Kidney (tissue), 14 donors: ENCODE data around the gene DEPDC5. TPM values are rescaled to one million over a fixed set of nuclear protein-coding genes. Genes with fewer than 3 reads are reported as not detected.
"Not testable (repeated sequence)": the region's sequence is repeated elsewhere in the genome, so short reads cannot be mapped to it uniquely, and the experiment has no call there.

ENCODE experiments used
- DNase-seq, 5 donors: peaks; one replicate each; pipeline ENCODE4 v3.0.0-alpha.2; 2013 to 2020
- FAIRE-seq: peaks from 2 replicates; lab custom pipeline; 2012; peaks lifted over from hg19 to GRCh38; lab: Jason Lieb, UNC
- H3K27ac ChIP-seq, 2 donors: one replicate each; pipeline ENCODE4 v1.7.0; 2013; ENCODE audit warnings: low read depth in 2 of 2, low read length in 2 of 2, inconsistent platforms in 1 of 2
- H3K27me3 ChIP-seq: one replicate; pipeline ENCODE4 v1.7.1; 2013; ENCODE audit warnings: low read length, inconsistent platforms; ENCODE audit not compliant: control insufficient read depth, insufficient read depth
- H3K36me3 ChIP-seq, 3 donors: one replicate each; pipeline versions ENCODE4 v1.7.0 to v1.7.1; 2013; ENCODE audit warnings: low read length in 3 of 3, control low read depth in 1 of 3, inconsistent platforms in 1 of 3; ENCODE audit not compliant: insufficient read depth in 3 of 3, control insufficient read depth in 2 of 3
- H3K4me1 ChIP-seq, 3 donors: one replicate each; pipeline versions ENCODE4 v1.7.0 to v1.7.1; 2013; ENCODE audit warnings: low read length in 3 of 3, inconsistent platforms in 1 of 3, low read depth in 1 of 3; ENCODE audit not compliant: control insufficient read depth in 2 of 3, insufficient read depth in 2 of 3
- H3K4me3 ChIP-seq, 3 donors: one replicate each; pipeline versions ENCODE4 v1.7.0 to v1.8.1; 2013; ENCODE audit warnings: low read length in 3 of 3, control low read depth in 1 of 3, inconsistent platforms in 1 of 3
- H3K9ac ChIP-seq, 3 donors: one replicate each; pipeline versions ENCODE4 v1.7.0 to v1.7.1; 2013; ENCODE audit warnings: low read length in 3 of 3, control low read depth in 1 of 3, inconsistent platforms in 1 of 3
- H3K9me3 ChIP-seq, 3 donors: one replicate each; pipeline versions ENCODE4 v1.7.0 to v1.7.1; 2013; ENCODE audit warnings: low read length in 3 of 3, control low read depth in 1 of 3, inconsistent platforms in 1 of 3; ENCODE audit not compliant: control insufficient read depth in 2 of 3, insufficient read depth in 1 of 3
- CTCF ChIP-seq: IDR thresholded peaks from 3 replicates; pipeline ENCODE4 v1.5.1; 2012; ENCODE audit warnings: mild to moderate bottlenecking, moderate library complexity, borderline replicate concordance; ENCODE audit not compliant: insufficient read depth; ENCODE audit errors: extremely low read depth
- intact Hi-C: fragments of 100-400 bp; cut with DNase I; formaldehyde crosslinking; loops from one replicate; pipeline ENCODE4 v1.11.1; 2022
- polyA plus RNA-seq: library from polyadenylated mRNA; stranded (reverse); fragments of 350-450 nt; fragmentation: Illumina TruSeq; extraction: RNeasy Lipid Tissue Mini Kit (QIAGEN cat#74804); gene quantifications from one replicate; pipeline ENCODE4 v1.2.3, GENCODE V29; 2014; ENCODE audit warnings: low read depth, low replicate concordance; ENCODE audit not compliant: insufficient read depth
- total RNA-seq: library from RNA; stranded (reverse); fragmentation: NEBNext Ultra II Directional; extraction: Animal tissue kit (Norgen Biotek cat#: 25700); gene quantifications from one replicate; pipeline ENCODE4 v1.2.1, GENCODE V29; 2021
- donor health status: control.
- donor health status: control.
- donor health status: control.
- donor health status: control.
- donor health status: control.
- donor health status: DM: yes; HTN: yes; CAD: no.
- donor health status: Normal renal cell carcinoma (clear cell type).

DEPDC5 gene
- total and polyA plus RNA-seq, 2 donors from 2014 or later: 12.1 to 27.3 TPM

- Histone ChIP-seq H3K27ac (no peak overlapping the region), H3K9ac (no peak overlapping the region), H3K27me3 (no peaks in the 10 kb centered on the region), H3K4me3 (no peak overlapping the region), H3K36me3 (peaks cover 0 to 42% (median 20%) of the 10 kb centered on the region in 3 donors), H3K9me3 (no peaks in the 10 kb centered on the region), H3K4me1 (no peaks in the 10 kb centered on the region)
- no peak for FAIRE-seq
- no peak for TF ChIP-seq CTCF
- no peak for DNase-seq
- intact Hi-C loops: no loop called here
These were observed 59.3 kb downstream of the DEPDC5 start for GRCh38 chr22:31812977-31813605.

DNA sequence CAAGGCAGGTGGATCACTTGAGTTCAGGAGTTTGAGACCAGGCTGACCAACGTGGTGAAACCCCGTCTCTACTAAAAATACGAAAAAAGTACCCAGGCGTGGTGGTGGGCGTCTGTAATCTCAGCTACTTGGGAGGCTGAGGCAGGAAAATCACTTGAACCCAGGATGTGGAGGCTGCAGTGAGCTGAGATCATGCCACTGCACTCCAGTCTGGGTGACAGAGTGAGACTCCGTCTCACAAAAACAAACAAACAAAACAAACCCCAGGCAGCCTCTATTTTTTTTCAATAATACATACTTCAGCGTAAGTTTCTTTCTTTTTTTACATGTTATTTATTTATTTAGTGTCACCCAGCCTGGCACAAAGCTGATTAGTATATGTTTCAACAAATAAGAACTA is 60.1 kb downstream of the DEPDC5 start:
- H3K9ac ChIP-seq, H3K4me3 ChIP-seq, H3K27me3 ChIP-seq, H3K27ac ChIP-seq, H3K9me3 ChIP-seq, H3K4me1 ChIP-seq, DNase-seq, FAIRE-seq, intact Hi-C loops: not testable (repeated sequence)
- peaks cover 2 to 50% (median 27%) of the 10 kb centered on the region in 3 donors for H3K36me3 ChIP-seq

GRCh38 chr22:31814942-31815341 is 61.1 kb downstream of the DEPDC5 start:
- FAIRE-seq: no peak
- no peak overlapping the region for H3K9ac ChIP-seq
- intact Hi-C loops: no loop called here
- H3K4me1 ChIP-seq: no peaks in the 10 kb centered on the region
- H3K4me3 ChIP-seq: no peak overlapping the region
- TF ChIP-seq CTCF: no peak
- H3K36me3 ChIP-seq: peaks cover 4 to 57% (median 27%) of the 10 kb centered on the region in 3 donors
- no peaks in the 10 kb centered on the region for H3K27me3 ChIP-seq
- H3K27ac ChIP-seq: no peak overlapping the region
- no peaks in the 10 kb centered on the region for H3K9me3 ChIP-seq
- no peak for DNase-seq

- H3K27me3 ChIP-seq, H3K9ac ChIP-seq, H3K4me1 ChIP-seq, intact Hi-C loops, DNase-seq, FAIRE-seq, H3K4me3 ChIP-seq, H3K27ac ChIP-seq, H3K9me3 ChIP-seq: not testable (repeated sequence)
- H3K36me3 ChIP-seq: peaks cover 4 to 58% (median 28%) of the 10 kb centered on the region in 3 donors
These were observed 61.6 kb downstream of the DEPDC5 start for GRCh38 chr22:31815383-31815814.
